Suprapubic skin (tissue), 4 donors: ENCODE results near the gene JOSD1. TPM values are rescaled to one million over a fixed set of nuclear protein-coding genes. Genes with fewer than 3 reads are reported as not detected.

Source experiments
- DNase-seq, 2 donors: peaks; one replicate each; pipeline ENCODE4 v3.0.0-alpha.2; 2019; ENCODE audit warnings: low spot score in 2 of 2
- H3K27ac ChIP-seq: fragments of 200-600 bp; sonication (generic); one replicate; pipeline ENCODE4 v1.5.1; 2019
- H3K27me3 ChIP-seq: fragments of 200-600 bp; sonication (generic); one replicate; pipeline ENCODE4 v1.5.1; 2019
- H3K36me3 ChIP-seq: fragments of 200-600 bp; sonication (generic); one replicate; pipeline ENCODE4 v1.5.1; 2019
- H3K4me1 ChIP-seq: fragments of 200-600 bp; sonication (generic); one replicate; pipeline ENCODE4 v1.5.1; 2019
- H3K4me3 ChIP-seq: fragments of 200-600 bp; sonication (generic); one replicate; pipeline ENCODE4 v1.5.1; 2019; ENCODE audit warnings: mild to moderate bottlenecking
- H3K9me3 ChIP-seq: fragments of 200-600 bp; sonication (generic); one replicate; pipeline ENCODE4 v1.5.1; 2019
- EP300 ChIP-seq: sonication (generic); formaldehyde crosslinking; IDR thresholded peaks from one replicate; pipeline ENCODE4 v1.6.1; 2017; ENCODE audit warnings: antibody characterized with exemption
- POLR2A ChIP-seq, 2 donors: fragments of 450-650 bp; IDR thresholded peaks; one replicate each; pipeline ENCODE4 v1.6.1; 2017; ENCODE audit warnings: antibody characterized with exemption in 2 of 2, mild to moderate bottlenecking in 2 of 2, moderate library complexity in 2 of 2
- POLR2AphosphoS5 ChIP-seq, 3 donors: sonication (generic); formaldehyde crosslinking; IDR thresholded peaks; one replicate each; pipeline ENCODE4 v1.6.1; 2017; ENCODE audit warnings: antibody characterized with exemption in 3 of 3
- WGBS: methylation state at CpG from one replicate; pipeline ENCODE4 v1.1.5; 2018; 5-methylcytosine and 5-hydroxymethylcytosine counted together
- total RNA-seq, 4 donors: library from RNA; depleted of rRNA; stranded (reverse); fragments of >200 nt; gene quantifications; one replicate each; pipeline ENCODE4 v1.1.0, GENCODE V29; 2016
- TF ChIP-seq, protein P1 (sequence below), 2 donors: fragments of 200-600 bp in 1 of 2; fragments of 450-650 bp in 1 of 2; sonication (generic) in 1 of 2; IDR thresholded peaks; one replicate each; pipeline ENCODE4 v1.5.1; 2016 to 2019; ENCODE audit warnings: antibody characterized with exemption in 2 of 2, mild to moderate bottlenecking in 1 of 2, moderate library complexity in 1 of 2

Gene JOSD1
- total RNA-seq, 4 donors from 2014 or later, result 51.4 to 87.4 (median 62.3) TPM

DNA sequence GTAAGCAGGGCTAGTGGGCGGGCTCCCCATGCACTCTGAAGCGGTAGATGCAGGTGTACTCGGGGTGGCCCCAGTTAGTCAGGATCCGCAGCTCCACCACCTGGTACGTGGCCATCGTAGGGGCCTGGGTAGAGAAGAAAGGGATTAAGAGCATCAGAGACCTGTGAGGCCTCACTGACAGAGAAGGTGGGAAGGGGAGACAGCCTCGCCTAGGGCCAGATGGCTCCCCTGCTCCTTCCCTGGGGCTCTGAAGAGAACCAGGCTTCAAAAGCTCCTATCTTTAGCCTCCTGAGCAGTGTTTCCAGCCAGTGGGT lies 35.5 kb upstream of the JOSD1 start:
- Histone ChIP-seq H3K4me3 (no peak overlapping the region), H3K4me1 (peaks cover 27% of the 10 kb centered on the region), H3K27ac (no peak overlapping the region), H3K9me3 (no peaks in the 10 kb centered on the region), H3K27me3 (no peaks in the 10 kb centered on the region), H3K36me3 (peaks cover 77% of the 10 kb centered on the region)
- 90% methylated on average over 4 of the region's 7 CpGs for WGBS
- peak in 1 of 2 donors; percentile 77 for DNase-seq
- TF ChIP-seq, protein P1, sequence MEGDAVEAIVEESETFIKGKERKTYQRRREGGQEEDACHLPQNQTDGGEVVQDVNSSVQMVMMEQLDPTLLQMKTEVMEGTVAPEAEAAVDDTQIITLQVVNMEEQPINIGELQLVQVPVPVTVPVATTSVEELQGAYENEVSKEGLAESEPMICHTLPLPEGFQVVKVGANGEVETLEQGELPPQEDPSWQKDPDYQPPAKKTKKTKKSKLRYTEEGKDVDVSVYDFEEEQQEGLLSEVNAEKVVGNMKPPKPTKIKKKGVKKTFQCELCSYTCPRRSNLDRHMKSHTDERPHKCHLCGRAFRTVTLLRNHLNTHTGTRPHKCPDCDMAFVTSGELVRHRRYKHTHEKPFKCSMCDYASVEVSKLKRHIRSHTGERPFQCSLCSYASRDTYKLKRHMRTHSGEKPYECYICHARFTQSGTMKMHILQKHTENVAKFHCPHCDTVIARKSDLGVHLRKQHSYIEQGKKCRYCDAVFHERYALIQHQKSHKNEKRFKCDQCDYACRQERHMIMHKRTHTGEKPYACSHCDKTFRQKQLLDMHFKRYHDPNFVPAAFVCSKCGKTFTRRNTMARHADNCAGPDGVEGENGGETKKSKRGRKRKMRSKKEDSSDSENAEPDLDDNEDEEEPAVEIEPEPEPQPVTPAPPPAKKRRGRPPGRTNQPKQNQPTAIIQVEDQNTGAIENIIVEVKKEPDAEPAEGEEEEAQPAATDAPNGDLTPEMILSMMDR (IDR thresholded peaks at IDR 0.05), result no peak
- TF ChIP-seq POLR2AphosphoS5 (IDR thresholded peaks at IDR 0.05) (no peak), EP300 (no peak), POLR2A (IDR thresholded peaks at IDR 0.05) (no peak)

DNA sequence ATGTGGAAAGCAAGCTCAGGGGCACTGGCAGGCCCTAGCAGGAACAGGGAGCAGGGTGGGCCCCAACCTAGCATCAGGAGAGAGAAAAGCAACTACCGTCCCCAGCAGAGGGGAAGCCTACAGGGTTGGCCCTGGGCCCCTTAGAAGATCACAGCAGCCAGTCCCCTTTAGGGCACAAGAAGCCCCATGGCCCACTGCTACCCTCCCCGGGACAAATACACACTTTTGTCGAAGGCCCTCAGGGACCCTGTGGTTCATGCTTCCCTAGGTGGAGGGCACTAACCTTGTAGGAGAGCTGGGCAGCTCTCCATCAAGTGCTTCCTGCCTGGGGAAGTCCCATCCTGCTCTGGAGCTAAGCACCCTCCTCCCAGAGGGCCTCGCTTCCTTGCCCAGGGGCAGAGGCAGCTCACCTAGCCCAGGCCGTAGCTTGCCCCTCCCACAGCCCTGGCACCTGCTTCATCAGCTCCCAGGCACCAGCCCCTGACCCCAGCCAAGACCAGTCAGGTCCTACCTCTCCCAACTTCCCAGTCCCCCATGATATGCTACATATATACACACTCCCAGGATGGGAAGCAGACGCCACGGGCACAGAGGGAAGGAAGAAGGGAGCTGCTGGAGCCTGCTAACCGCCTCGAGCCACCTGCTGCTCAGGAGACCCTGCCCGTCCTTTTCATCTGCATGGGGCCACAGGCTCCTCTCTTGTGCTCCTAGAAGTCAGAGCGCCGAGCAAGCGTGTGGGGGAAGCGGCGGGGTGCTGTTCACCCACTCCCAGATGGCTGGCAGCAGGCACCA lies 34.9 kb upstream of the JOSD1 start:
- 26% methylated on average over 3 of the region's 15 CpGs for WGBS
- no peak overlapping the region for H3K4me3 ChIP-seq
- peaks cover 77% of the 10 kb centered on the region for H3K36me3 ChIP-seq
- H3K27me3 ChIP-seq, result no peaks in the 10 kb centered on the region
- no peaks in the 10 kb centered on the region for H3K9me3 ChIP-seq
- H3K4me1 ChIP-seq, result peaks cover 27% of the 10 kb centered on the region
- TF ChIP-seq, protein P1 (IDR thresholded peaks at IDR 0.05), result no peak
- TF ChIP-seq EP300, result no peak
- TF ChIP-seq POLR2AphosphoS5 (IDR thresholded peaks at IDR 0.05), result no peak
- TF ChIP-seq POLR2A (IDR thresholded peaks at IDR 0.05), result no peak
- H3K27ac ChIP-seq, result no peak overlapping the region
- no peak for DNase-seq

DNA sequence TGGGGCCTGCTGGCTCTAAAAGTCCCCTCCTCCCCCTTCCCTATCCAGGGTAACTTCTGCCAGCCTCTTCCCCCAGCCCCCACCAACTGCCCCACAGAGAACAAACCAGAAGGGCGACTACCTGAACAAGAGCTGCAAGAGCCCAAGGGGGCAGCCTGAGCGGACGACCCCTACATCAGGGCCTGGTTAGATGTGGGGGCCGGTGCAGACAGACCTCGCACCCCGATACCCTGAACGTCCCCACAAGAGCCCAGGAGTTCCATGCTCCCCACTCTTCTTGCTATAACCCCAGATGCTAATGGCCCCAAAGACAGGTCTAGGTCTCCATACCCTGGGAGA lies 34.4 kb upstream of the JOSD1 start:
- H3K4me1 ChIP-seq, result peaks cover 27% of the 10 kb centered on the region
- TF ChIP-seq, protein P1 (IDR thresholded peaks at IDR 0.05), result no peak
- no peak for TF ChIP-seq POLR2AphosphoS5 (IDR thresholded peaks at IDR 0.05)
- WGBS, result 85% methylated on average over 7 of the region's 7 CpGs

DNA sequence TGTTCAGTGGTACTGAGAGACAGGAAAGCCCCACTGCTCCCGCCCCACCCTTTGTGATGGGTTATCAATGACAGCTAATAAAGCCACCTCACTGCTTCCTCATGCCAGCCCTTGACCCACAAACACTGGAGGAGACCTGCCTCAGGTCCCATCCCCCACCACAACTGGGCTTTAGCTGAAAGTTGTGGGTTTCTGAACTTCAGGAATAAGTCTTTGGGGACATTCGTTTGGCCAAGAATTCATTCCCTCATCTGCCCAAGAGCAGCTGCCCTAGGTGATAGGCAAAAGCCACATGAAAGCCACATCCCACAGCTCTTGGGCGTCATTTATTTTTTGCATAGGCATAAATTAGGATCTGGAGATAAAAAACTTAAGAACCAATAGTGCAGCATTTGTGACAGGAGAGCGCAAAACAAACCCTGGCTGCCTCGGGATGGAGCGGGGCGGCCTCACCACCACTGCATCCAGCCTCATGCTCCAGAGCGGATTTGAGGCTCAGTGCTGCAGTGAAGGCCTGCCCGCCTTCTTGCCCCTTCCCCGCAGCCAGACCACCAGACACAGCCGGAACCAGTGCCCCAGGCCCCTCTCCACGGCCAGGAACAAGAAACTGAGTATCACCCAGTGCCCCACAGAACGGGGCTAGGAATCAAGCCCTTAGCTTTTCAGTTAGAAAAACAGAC lies 33.8 kb upstream of the JOSD1 start:
- Histone ChIP-seq H3K27me3 (no peaks in the 10 kb centered on the region), H3K36me3 (peaks cover 77% of the 10 kb centered on the region), H3K4me3 (no peak overlapping the region), H3K9me3 (no peaks in the 10 kb centered on the region), H3K27ac (no peak overlapping the region), H3K4me1 (peaks cover 27% of the 10 kb centered on the region)
- WGBS, result 84% methylated on average over 9 of the region's 13 CpGs
- DNase-seq, result no peak
- TF ChIP-seq, protein P1 (IDR thresholded peaks at IDR 0.05), result no peak
- TF ChIP-seq POLR2AphosphoS5 (IDR thresholded peaks at IDR 0.05) (no peak), POLR2A (IDR thresholded peaks at IDR 0.05) (no peak), EP300 (no peak)

More for the DNA sequence above, 34.4 kb upstream of the JOSD1 start:
- Histone ChIP-seq H3K27me3 (no peaks in the 10 kb centered on the region), H3K27ac (no peak overlapping the region), H3K4me3 (no peak overlapping the region), H3K9me3 (no peaks in the 10 kb centered on the region), H3K36me3 (peaks cover 77% of the 10 kb centered on the region)
- DNase-seq, result no peak

DNA sequence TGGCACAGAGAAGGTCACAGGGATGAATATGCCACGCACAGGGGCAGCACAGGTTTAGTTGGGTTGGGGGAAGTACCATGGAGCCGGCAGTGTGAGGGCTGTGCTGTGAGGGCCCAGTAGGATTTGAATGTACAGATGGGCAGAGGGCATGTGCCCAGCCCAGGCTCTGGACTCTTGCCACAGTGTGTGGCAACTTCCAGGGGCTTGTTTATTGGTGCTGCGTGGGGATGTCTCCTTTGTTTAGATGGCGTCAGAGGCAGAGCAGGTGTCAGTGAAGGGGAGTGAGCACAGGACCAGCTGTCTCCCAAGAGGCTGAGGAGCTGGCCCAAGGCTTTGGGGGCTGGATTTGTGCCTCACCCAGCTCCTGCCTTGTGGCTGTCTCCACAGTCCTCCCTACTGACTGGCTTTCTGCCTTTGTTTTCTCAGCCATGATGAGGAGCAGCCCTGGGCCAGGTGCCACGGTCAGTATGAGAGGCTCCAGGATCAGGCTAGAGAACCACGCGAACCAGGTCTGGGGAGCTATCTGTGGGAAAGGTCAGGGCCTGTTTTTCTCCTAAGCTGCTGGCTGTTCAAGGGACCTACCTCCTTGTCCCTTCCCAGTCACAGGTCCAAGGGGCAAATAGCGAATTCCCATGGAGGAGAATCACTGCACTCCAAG lies 33.1 kb upstream of the JOSD1 start:
- Histone ChIP-seq H3K4me3 (no peak overlapping the region), H3K4me1 (peaks cover 27% of the 10 kb centered on the region), H3K27ac (peak overlapping the region; percentile 37), H3K36me3 (peaks cover 77% of the 10 kb centered on the region), H3K27me3 (no peaks in the 10 kb centered on the region), H3K9me3 (no peaks in the 10 kb centered on the region)
- WGBS, result 48% methylated on average over 6 of the region's 8 CpGs
- TF ChIP-seq POLR2A (IDR thresholded peaks at IDR 0.05) (no peak), EP300 (no peak), POLR2AphosphoS5 (IDR thresholded peaks at IDR 0.05) (no peak)
- TF ChIP-seq, protein P1 (IDR thresholded peaks at IDR 0.05), result no peak
- DNase-seq, result no peak
